A549 treated with AZD2906 at 1 μM for 4 hours (cell line): ENCODE measurements around the gene XKR8. TPM values are rescaled to one million over a fixed set of nuclear protein-coding genes. Genes with fewer than 3 reads are reported as not detected.

Experiments
- total RNA-seq: library from RNA; stranded (reverse); fragments of 200-300 nt; extraction: Qiagen RNA extraction; gene quantifications from 5 replicates; pipeline ENCODE4 v1.2.3, GENCODE V29; 2022

XKR8 gene, protein sequence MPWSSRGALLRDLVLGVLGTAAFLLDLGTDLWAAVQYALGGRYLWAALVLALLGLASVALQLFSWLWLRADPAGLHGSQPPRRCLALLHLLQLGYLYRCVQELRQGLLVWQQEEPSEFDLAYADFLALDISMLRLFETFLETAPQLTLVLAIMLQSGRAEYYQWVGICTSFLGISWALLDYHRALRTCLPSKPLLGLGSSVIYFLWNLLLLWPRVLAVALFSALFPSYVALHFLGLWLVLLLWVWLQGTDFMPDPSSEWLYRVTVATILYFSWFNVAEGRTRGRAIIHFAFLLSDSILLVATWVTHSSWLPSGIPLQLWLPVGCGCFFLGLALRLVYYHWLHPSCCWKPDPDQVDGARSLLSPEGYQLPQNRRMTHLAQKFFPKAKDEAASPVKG
- 4.2 to 6.5 TPM (median 5.7 TPM) in 5 replicates for total RNA-seq

DNA sequence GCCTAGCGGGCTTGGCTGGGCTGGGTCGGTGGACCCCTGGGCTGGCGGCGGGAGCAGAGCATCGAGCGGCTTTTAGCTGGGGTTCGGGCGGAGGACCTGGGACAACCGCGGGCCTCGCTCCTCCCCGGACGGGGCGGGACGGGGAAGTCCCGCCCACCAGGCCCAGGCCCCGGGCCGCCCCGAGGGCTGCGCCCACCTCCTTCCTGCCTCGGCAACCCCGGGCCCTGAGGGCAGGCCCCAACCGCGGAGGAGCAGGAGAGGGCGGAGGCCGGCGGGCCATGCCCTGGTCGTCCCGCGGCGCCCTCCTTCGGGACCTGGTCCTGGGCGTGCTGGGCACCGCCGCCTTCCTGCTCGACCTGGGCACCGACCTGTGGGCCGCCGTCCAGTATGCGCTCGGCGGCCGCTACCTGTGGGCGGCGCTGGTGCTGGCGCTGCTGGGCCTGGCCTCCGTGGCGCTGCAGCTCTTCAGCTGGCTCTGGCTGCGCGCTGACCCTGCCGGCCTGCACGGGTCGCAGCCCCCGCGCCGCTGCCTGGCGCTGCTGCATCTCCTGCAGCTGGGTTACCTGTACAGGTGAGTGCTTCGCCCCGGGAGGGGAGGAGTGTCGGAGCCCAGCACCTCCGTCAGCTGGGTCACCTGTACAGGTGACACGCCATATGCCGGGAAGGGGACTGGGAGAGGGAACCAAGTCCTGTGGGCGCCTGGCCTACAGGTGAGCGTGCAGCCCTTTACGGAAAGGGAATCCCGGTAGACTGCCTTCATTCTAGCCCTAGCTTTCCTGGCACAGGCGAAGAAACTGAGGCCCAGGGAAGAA, at the start of gene XKR8:
Gene XKR8 (plus strand): TSS at position 182 of the 812 bp plus-strand sequence. CDS start 97 bp downstream, at position 279.

DNA sequence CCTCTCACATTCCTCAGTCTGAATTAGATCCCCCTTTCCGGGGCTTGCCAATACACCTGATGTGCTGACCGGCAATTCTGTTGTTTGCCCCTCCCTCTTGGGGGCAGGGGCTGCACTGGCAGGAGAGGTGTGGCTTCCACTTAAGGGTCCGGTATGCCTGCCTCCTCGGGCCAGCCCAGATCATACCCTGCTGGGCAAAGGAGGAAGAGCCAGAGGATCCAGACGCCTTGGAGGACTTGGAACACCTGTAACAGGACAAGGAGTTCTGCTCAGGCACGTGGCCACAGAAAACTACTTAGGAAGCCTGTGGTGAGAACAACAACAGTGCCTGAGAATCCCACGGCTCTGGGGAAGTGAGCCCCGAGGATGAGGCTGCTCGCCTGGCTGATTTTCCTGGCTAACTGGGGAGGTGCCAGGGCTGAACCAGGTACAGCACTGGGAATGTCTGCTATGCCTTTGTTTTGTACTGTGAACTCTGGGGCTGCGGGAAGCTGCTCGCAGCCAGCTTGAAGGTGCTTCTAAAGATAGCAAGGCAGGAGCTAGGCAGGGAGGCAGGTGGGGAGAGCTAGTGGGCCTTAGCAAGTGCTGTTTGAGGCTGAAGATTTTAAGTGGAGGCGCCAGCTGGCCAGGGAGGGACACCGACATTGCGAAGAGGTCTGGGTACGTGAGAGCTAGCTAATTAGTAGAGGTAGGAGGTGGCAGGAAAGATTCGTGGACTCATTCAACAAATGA, 24.8 kb upstream of the XKR8 start, which contains the start of gene SMPDL3B:
Gene SMPDL3B (plus strand): TSS at position 183 of the 732 bp plus-strand sequence. CDS start 184 bp downstream, at position 367.

Other genes with a start within 250 kb of the XKR8 start
- gene FAM76A, start 234.0 kb upstream of the XKR8 start, total RNA-seq, result 4.4 to 7.8 TPM (median 6.3 TPM) in 5 replicates
- gene STX12, start 186.8 kb upstream of the XKR8 start, total RNA-seq, result 8.1 to 9.4 TPM (median 8.7 TPM) in 5 replicates
- gene PPP1R8, start 129.2 kb upstream of the XKR8 start, total RNA-seq, result 35.4 to 40.6 TPM (median 38.1 TPM) in 5 replicates
- 0.53 to 0.81 TPM (median 0.62 TPM) in 5 replicates for gene THEMIS2, start 87.4 kb upstream of the XKR8 start, total RNA-seq
- gene RPA2, start 45.4 kb upstream of the XKR8 start, total RNA-seq, result 32.1 to 38.1 TPM (median 34.0 TPM) in 5 replicates
- gene SMPDL3B, start 25.0 kb upstream of the XKR8 start, total RNA-seq, result 1.1 to 1.6 TPM (median 1.3 TPM) in 5 replicates
- 4.8 to 6.3 TPM (median 5.9 TPM) in 5 replicates for gene EYA3, start 128.6 kb downstream of the XKR8 start, total RNA-seq
- 0.09 to 0.17 TPM (median 0.13 TPM) in 5 replicates for gene PTAFR, start 216.7 kb downstream of the XKR8 start, total RNA-seq